Sigmoid colon (tissue), 4 donors: ENCODE results near the gene RASGRP3.

Experiments used
- EP300 ChIP-seq, 4 donors: sonication (generic); formaldehyde crosslinking; IDR thresholded peaks; one replicate each; pipeline ENCODE4 v1.6.1; 2017; ENCODE audit warnings: antibody characterized with exemption in 4 of 4
- TF ChIP-seq, protein P1 (sequence below), 4 experiments: fragments of 450-650 bp in 3 of 4; fragments of 200-600 bp in 1 of 4; IDR thresholded peaks; one replicate each; pipeline ENCODE4 v1.5.1; 2016 to 2019; ENCODE audit warnings: antibody characterized with exemption in 4 of 4, mild to moderate bottlenecking in 3 of 4, moderate library complexity in 2 of 4

DNA sequence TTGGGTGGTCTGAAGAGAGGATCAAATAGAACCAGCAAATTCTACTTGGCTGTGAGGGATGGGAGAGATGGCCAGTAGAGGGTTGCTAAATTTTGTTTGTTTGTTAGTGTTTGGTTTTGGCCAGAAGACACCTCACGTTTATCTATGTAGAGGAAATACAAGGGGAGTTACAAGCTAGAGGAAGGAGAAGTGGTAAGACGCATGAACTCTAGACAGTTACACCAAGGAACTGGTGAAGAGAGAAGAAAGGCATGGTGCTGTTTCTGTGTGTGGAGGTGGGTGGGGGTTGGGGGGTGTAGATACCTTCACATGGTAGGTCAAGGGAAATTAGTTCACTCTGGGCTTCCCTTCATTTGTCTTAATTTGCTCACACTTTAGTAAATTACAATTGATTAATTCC lies 25.6 kb downstream of the RASGRP3 start:
- TF ChIP-seq, protein P1, sequence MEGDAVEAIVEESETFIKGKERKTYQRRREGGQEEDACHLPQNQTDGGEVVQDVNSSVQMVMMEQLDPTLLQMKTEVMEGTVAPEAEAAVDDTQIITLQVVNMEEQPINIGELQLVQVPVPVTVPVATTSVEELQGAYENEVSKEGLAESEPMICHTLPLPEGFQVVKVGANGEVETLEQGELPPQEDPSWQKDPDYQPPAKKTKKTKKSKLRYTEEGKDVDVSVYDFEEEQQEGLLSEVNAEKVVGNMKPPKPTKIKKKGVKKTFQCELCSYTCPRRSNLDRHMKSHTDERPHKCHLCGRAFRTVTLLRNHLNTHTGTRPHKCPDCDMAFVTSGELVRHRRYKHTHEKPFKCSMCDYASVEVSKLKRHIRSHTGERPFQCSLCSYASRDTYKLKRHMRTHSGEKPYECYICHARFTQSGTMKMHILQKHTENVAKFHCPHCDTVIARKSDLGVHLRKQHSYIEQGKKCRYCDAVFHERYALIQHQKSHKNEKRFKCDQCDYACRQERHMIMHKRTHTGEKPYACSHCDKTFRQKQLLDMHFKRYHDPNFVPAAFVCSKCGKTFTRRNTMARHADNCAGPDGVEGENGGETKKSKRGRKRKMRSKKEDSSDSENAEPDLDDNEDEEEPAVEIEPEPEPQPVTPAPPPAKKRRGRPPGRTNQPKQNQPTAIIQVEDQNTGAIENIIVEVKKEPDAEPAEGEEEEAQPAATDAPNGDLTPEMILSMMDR (IDR thresholded peaks at IDR 0.05) = no peak
- no peak for TF ChIP-seq EP300 (IDR thresholded peaks at IDR 0.05)
